Measurements from ENCODE around the gene FAM193B.

- TF ChIP-seq POLR2AphosphoS5 (IDR thresholded peaks at IDR 0.05; ENCODE audit: low read depth, low read length) (no peak), CTCF (IDR thresholded peaks at IDR 0.05) (no peak), SIN3A (IDR thresholded peaks at IDR 0.05; ENCODE audit: borderline replicate concordance, insufficient read depth, low read depth, low read length) (no peak), REST (IDR thresholded peaks at IDR 0.05; ENCODE audit: insufficient read depth in 1 of 2, low read depth in 2 of 2, low read length in 1 of 2) (no peak), TCF7L2 (IDR thresholded peaks at IDR 0.05; ENCODE audit: low read depth, low read length) (no peak)
Observed at GRCh38 chr5:177590406-177590805, 36.0 kb upstream of the FAM193B start.

All from Panc1 (cell line).